SK-N-SH (cell line): ENCODE measurements around the gene FGD4. TPM values are rescaled to one million over a fixed set of nuclear protein-coding genes. Genes with fewer than 3 reads are reported as not detected.

Experiments
- CTCF ChIA-PET: fragments of 300-600, 350-600 bp; formaldehyde crosslinking; extraction: SDS; loops from one replicate; lab custom pipeline; 2021; lab: Yijun Ruan, JAX
- POLR2A ChIA-PET: fragments of 350-600 bp; sonication (Branson Sonifier 250); formaldehyde crosslinking; extraction: SDS; loops from one replicate; lab custom pipeline; 2020; ENCODE audit warnings: antibody characterized with exemption, inconsistent platforms; lab: Yijun Ruan, JAX
- DNase-seq: peaks from one replicate; pipeline ENCODE4 v3.0.0; 2012
- H2AFZ ChIP-seq: fragments of 200-600 bp; sonication (generic); 2 replicates; pipeline ENCODE4 v1.8.1; 2016; ENCODE audit warnings: antibody characterized with exemption, mild to moderate bottlenecking, low read depth
- H3F3A ChIP-seq: fragments of 200-600 bp; sonication (generic); replicated peaks from 2 replicates; pipeline ENCODE3; 2016; ENCODE audit warnings: antibody characterized with exemption, mild to moderate bottlenecking; ENCODE audit not compliant: insufficient read depth
- H3K27ac ChIP-seq, 2 experiments: fragments of 200-500 bp in 1 of 2; fragments of 200-600 bp in 1 of 2; sonication (Bioruptor generic) in 1 of 2; sonication (generic), shearing (Covaris generic) in 1 of 2; 2 replicates each; pipeline versions ENCODE4 v1.5.1 to v1.6.1; 2014 to 2016; ENCODE audit warnings: low read depth in 2 of 2, inconsistent platforms in 1 of 2, low read length in 1 of 2, mild to moderate bottlenecking in 1 of 2, mixed read lengths in 1 of 2
- H3K27me3 ChIP-seq: fragments of 200-600 bp; sonication (generic), shearing (Covaris generic); 2 replicates; pipeline ENCODE4 v1.6.1; 2016; ENCODE audit warnings: mixed run types; ENCODE audit not compliant: insufficient read depth
- H3K36me3 ChIP-seq, 2 experiments: fragments of 200-500 bp in 1 of 2; fragments of 200-600 bp in 1 of 2; sonication (Bioruptor generic) in 1 of 2; sonication (generic) in 1 of 2; replicated peaks in 1 of 2; 2 replicates each; pipeline versions ENCODE3 to v1.5.1; 2014 to 2016; ENCODE audit warnings: low read length in 1 of 2, mild to moderate bottlenecking in 1 of 2; ENCODE audit not compliant: insufficient read depth in 2 of 2, control insufficient read depth in 1 of 2
- H3K4me1 ChIP-seq, 2 experiments: fragments of 200-500 bp in 1 of 2; fragments of 200-600 bp in 1 of 2; sonication (Bioruptor generic) in 1 of 2; sonication (generic), shearing (Covaris generic) in 1 of 2; 2 replicates each; pipeline versions ENCODE4 v1.5.1 to v1.6.1; 2014 to 2016; ENCODE audit warnings: low read depth in 1 of 2, low read length in 1 of 2, mixed run types in 1 of 2; ENCODE audit not compliant: insufficient read depth in 2 of 2, control insufficient read depth in 1 of 2
- H3K4me2 ChIP-seq: fragments of 200-600 bp; sonication (generic), shearing (Covaris generic); 2 replicates; pipeline ENCODE4 v1.6.1; 2017; ENCODE audit warnings: mixed run types
- H3K4me3 ChIP-seq, 2 experiments: fragments of 200-500 bp in 1 of 2; fragments of 200-600 bp in 1 of 2; sonication (Bioruptor generic) in 1 of 2; sonication (generic), shearing (Covaris generic) in 1 of 2; 2 replicates each; pipeline versions ENCODE4 v1.5.1 to v1.8.1; 2014 to 2016; ENCODE audit warnings: low read depth in 2 of 2, inconsistent platforms in 1 of 2, low read length in 1 of 2, mild to moderate bottlenecking in 1 of 2, mixed read lengths in 1 of 2, moderate library complexity in 1 of 2
- H3K79me2 ChIP-seq: fragments of 200-600 bp; sonication (generic); 2 replicates; pipeline ENCODE4 v1.8.1; 2017; ENCODE audit warnings: mild to moderate bottlenecking; ENCODE audit not compliant: insufficient read depth
- H3K9ac ChIP-seq: fragments of 200-600 bp; sonication (generic); 2 replicates; pipeline ENCODE4 v1.6.1; 2017; ENCODE audit warnings: mixed run types
- H3K9me2 ChIP-seq: fragments of 200-600 bp; sonication (generic); 2 replicates; pipeline ENCODE4 v1.6.1; 2017; ENCODE audit warnings: mixed run types
- H3K9me3 ChIP-seq: fragments of 200-600 bp; sonication (generic); 2 replicates; pipeline ENCODE4 v1.6.1; 2017; ENCODE audit warnings: mixed run types, mild to moderate bottlenecking, moderate library complexity
- H4K20me1 ChIP-seq: fragments of 200-600 bp; sonication (generic); 2 replicates; pipeline ENCODE4 v1.6.1; 2017; ENCODE audit warnings: mild to moderate bottlenecking, mixed run types; ENCODE audit not compliant: insufficient read depth
- EP300 ChIP-seq, 2 experiments: IDR thresholded peaks; 2 replicates each; pipeline versions ENCODE4 v1.4.0 to v1.6.1; 2012; ENCODE audit warnings: borderline replicate concordance in 1 of 2, low read depth in 1 of 2, low read length in 1 of 2
- FOXJ3 ChIP-seq: sonication (generic); formaldehyde crosslinking; IDR thresholded peaks from 2 replicates; pipeline ENCODE4 v1.5.1; 2020; ENCODE audit warnings: mild to moderate bottlenecking, missing genetic modification reagents
- FOXM1 ChIP-seq: IDR thresholded peaks from 2 replicates; pipeline ENCODE4 v1.4.0; 2012; ENCODE audit warnings: low read depth, mild to moderate bottlenecking
- GABPA ChIP-seq: IDR thresholded peaks from 2 replicates; pipeline ENCODE4 v1.4.0; 2012; ENCODE audit warnings: low read depth, mild to moderate bottlenecking
- JUND ChIP-seq: IDR thresholded peaks from 2 replicates; pipeline ENCODE4 v1.4.0; 2012
- MXI1 ChIP-seq: IDR thresholded peaks from 2 replicates; pipeline ENCODE4 v1.6.1; 2012; ENCODE audit warnings: mild to moderate bottlenecking, low read depth, low read length, improper control_type of control experiment
- NRF1 ChIP-seq: IDR thresholded peaks from 2 replicates; pipeline ENCODE4 v1.6.1; 2012; ENCODE audit warnings: low read depth, mild to moderate bottlenecking, low read length
- SMC3 ChIP-seq: IDR thresholded peaks from 2 replicates; pipeline ENCODE4 v1.6.1; 2012; ENCODE audit warnings: low read depth, low read length, improper control_type of control experiment
- TEAD4 ChIP-seq: IDR thresholded peaks from 2 replicates; pipeline ENCODE4 v1.4.0; 2012; ENCODE audit warnings: mild to moderate bottlenecking, borderline replicate concordance; ENCODE audit not compliant: insufficient read depth
- WGBS: methylation state at CpG from one replicate; pipeline ENCODE4 v1.1.6; 2017; ENCODE audit warnings: low lambda C conversion rate; 5-methylcytosine and 5-hydroxymethylcytosine counted together
- polyA plus RNA-seq, 3 experiments: library from polyadenylated mRNA; depleted of rRNA; stranded (reverse); fragments of >200 nt; gene quantifications; 2 replicates each; pipeline ENCODE4 v1.2.3, GENCODE V29; 2012
- TF ChIP-seq, protein P1 (sequence below): IDR thresholded peaks from 2 replicates; pipeline ENCODE4; 2012
- TF ChIP-seq, protein P2 (sequence below): IDR thresholded peaks from 2 replicates; pipeline ENCODE4 v1.6.1; 2012; ENCODE audit warnings: mild to moderate bottlenecking, low read depth, low read length, moderate library complexity
- TF ChIP-seq, protein P3 (sequence below): fragments of 200-600 bp; sonication (generic); IDR thresholded peaks from 2 replicates; pipeline ENCODE4 v1.6.1; 2017; ENCODE audit warnings: antibody characterized with exemption, mild to moderate bottlenecking, moderate library complexity
- TF ChIP-seq, protein P4 (sequence below): fragments of 150-350 bp; IDR thresholded peaks from 2 replicates; pipeline ENCODE4 v1.6.1; 2017; ENCODE audit warnings: antibody characterized with exemption, low read length, low read depth, borderline replicate concordance

The FGD4 gene
- polyA plus RNA-seq, 1 of the 3 experiments (the other 2 are of a cell fraction), result 0.26 TPM

DNA sequence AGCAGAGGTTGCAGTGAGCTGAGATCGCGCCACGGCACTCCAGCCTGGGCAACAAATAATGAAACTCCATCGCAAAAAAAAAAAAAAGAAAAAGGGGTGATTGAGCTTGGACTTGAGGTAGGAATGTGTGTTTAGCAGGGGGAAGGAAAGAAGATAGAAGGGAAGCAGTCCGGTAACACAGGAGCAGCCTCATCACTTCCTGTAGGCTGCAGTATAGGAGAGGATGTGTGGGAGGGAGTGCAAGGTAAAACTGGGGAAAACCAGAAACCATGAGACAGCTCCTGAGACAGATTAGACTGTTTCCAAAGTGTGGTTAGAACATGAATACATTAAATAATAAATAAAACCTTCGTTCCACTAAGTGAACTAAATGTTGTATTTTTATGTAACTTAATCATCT lies 49.2 kb downstream of the FGD4 start (continued):
- TF ChIP-seq, protein P1, sequence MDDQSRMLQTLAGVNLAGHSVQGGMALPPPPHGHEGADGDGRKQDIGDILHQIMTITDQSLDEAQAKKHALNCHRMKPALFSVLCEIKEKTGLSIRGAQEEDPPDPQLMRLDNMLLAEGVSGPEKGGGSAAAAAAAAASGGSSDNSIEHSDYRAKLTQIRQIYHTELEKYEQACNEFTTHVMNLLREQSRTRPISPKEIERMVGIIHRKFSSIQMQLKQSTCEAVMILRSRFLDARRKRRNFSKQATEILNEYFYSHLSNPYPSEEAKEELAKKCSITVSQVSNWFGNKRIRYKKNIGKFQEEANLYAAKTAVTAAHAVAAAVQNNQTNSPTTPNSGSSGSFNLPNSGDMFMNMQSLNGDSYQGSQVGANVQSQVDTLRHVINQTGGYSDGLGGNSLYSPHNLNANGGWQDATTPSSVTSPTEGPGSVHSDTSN, result no peak
- no peak for TF ChIP-seq TEAD4

DNA sequence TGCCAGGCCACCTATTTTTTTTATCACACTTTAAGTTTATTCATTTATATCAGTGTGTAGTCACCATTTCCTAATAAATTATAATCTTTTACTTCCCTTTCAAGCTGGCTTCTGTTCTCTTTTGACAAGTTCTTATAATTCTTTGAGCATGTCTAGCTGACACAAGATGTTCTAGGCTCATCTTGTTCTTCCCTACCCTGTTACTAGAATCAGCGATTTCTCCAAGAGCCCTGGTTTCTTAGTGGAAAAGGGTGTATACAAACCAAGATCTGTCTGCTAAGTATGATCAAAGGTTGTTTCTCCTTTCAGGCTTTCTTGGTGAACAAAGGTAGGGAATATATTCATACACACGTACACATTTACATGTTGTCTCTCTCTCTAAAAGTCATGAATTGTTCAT lies 51.0 kb downstream of the FGD4 start:
- Histone ChIP-seq H3K79me2 (no peaks in the 10 kb centered on the region), H3K27ac (no peak overlapping the region), H3K27me3 (no peaks in the 10 kb centered on the region), H2AFZ (no peak overlapping the region), H4K20me1 (no peaks in the 10 kb centered on the region), H3K9me3 (no peaks in the 10 kb centered on the region), H3K9ac (no peak overlapping the region), H3K9me2 (no peaks in the 10 kb centered on the region), H3F3A (no peaks in the 10 kb centered on the region), H3K4me3 (no peak overlapping the region), H3K4me2 (no peak overlapping the region), H3K4me1 (peaks cover 0 to 10% of the 10 kb centered on the region in 2 experiments; a peak in 3 of 4 replicates), H3K36me3 (no peaks in the 10 kb centered on the region)
- CTCF ChIA-PET, result interaction anchor here (1.0 to 1.6 kb wide), 3 partner anchors 197 to 305 kb away, joined by 3 to 6 read pairs (median 4); no protein-coding TSS in a partner anchor
- no peak for DNase-seq
- WGBS, result 84% methylated on average over 2 of the region's 2 CpGs
- POLR2A ChIA-PET, result no interaction called here
- no peak for TF ChIP-seq FOXJ3 (CRISPR knock-in tag)
- TF ChIP-seq JUND, result no peak
- TF ChIP-seq NRF1, result no peak
- TF ChIP-seq GABPA, result no peak
- no peak for TF ChIP-seq SMC3
- TF ChIP-seq, protein P2, sequence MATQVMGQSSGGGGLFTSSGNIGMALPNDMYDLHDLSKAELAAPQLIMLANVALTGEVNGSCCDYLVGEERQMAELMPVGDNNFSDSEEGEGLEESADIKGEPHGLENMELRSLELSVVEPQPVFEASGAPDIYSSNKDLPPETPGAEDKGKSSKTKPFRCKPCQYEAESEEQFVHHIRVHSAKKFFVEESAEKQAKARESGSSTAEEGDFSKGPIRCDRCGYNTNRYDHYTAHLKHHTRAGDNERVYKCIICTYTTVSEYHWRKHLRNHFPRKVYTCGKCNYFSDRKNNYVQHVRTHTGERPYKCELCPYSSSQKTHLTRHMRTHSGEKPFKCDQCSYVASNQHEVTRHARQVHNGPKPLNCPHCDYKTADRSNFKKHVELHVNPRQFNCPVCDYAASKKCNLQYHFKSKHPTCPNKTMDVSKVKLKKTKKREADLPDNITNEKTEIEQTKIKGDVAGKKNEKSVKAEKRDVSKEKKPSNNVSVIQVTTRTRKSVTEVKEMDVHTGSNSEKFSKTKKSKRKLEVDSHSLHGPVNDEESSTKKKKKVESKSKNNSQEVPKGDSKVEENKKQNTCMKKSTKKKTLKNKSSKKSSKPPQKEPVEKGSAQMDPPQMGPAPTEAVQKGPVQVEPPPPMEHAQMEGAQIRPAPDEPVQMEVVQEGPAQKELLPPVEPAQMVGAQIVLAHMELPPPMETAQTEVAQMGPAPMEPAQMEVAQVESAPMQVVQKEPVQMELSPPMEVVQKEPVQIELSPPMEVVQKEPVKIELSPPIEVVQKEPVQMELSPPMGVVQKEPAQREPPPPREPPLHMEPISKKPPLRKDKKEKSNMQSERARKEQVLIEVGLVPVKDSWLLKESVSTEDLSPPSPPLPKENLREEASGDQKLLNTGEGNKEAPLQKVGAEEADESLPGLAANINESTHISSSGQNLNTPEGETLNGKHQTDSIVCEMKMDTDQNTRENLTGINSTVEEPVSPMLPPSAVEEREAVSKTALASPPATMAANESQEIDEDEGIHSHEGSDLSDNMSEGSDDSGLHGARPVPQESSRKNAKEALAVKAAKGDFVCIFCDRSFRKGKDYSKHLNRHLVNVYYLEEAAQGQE, result no peak
- TF ChIP-seq, protein P3, sequence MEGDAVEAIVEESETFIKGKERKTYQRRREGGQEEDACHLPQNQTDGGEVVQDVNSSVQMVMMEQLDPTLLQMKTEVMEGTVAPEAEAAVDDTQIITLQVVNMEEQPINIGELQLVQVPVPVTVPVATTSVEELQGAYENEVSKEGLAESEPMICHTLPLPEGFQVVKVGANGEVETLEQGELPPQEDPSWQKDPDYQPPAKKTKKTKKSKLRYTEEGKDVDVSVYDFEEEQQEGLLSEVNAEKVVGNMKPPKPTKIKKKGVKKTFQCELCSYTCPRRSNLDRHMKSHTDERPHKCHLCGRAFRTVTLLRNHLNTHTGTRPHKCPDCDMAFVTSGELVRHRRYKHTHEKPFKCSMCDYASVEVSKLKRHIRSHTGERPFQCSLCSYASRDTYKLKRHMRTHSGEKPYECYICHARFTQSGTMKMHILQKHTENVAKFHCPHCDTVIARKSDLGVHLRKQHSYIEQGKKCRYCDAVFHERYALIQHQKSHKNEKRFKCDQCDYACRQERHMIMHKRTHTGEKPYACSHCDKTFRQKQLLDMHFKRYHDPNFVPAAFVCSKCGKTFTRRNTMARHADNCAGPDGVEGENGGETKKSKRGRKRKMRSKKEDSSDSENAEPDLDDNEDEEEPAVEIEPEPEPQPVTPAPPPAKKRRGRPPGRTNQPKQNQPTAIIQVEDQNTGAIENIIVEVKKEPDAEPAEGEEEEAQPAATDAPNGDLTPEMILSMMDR, result no peak
- no peak for TF ChIP-seq MXI1
- TF ChIP-seq, protein P4, sequence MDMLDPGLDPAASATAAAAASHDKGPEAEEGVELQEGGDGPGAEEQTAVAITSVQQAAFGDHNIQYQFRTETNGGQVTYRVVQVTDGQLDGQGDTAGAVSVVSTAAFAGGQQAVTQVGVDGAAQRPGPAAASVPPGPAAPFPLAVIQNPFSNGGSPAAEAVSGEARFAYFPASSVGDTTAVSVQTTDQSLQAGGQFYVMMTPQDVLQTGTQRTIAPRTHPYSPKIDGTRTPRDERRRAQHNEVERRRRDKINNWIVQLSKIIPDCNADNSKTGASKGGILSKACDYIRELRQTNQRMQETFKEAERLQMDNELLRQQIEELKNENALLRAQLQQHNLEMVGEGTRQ, result no peak
- no peak for TF ChIP-seq EP300 (IDR thresholded peaks at IDR 0.05; ENCODE audit: borderline replicate concordance in 1 of 2, low read depth in 1 of 2, low read length in 1 of 2)
- no peak for TF ChIP-seq FOXM1
